ENCODE measurements around the gene EMC9.

EMC9 gene

DNA sequence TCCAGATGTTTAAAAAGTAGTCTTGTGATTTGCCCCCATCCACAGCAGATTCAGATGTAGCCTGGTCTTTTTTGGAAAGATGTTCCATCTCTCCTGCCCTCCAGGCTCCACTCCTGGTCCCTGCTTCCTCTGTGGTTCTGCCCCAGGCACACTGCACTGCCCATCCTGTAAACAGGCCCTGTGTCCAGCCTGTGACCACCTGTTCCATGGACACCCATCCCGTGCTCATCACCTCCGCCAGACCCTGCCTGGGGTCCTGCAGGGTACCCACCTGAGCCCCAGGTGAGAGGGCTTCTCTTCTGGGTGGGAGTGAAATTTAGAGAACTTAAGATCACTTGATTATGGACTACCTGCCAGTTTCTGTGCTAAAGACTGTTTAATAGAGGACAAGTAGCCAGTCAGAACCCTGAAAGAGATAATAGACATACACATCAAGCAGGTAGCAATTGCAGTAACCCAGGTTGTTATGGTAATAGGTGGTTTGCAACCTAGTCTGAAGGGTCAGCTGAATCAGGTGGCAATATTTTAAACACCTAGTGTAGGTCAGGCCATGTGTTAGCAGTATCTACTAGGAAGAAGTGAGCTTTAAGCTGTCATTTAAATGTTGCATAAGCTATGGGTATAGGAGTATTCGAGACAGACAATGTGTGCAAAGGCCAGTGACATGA, 8.0 kb upstream of the EMC9 start:
- Histone ChIP-seq H3K4me3 (replicated peaks; ENCODE audit: low read depth, low read length) (no peak overlapping the region), H3K36me3 (ENCODE audit: control insufficient read depth, insufficient read depth, low read length) (peaks cover 31% of the 10 kb centered on the region), H3K27me3 (replicated peaks; ENCODE audit: control insufficient read depth, insufficient read depth, low read length) (no peaks in the 10 kb centered on the region)
- no peak for DNase-seq (ENCODE audit: extremely low read depth, insufficient read length)
- TF ChIP-seq, protein P1, sequence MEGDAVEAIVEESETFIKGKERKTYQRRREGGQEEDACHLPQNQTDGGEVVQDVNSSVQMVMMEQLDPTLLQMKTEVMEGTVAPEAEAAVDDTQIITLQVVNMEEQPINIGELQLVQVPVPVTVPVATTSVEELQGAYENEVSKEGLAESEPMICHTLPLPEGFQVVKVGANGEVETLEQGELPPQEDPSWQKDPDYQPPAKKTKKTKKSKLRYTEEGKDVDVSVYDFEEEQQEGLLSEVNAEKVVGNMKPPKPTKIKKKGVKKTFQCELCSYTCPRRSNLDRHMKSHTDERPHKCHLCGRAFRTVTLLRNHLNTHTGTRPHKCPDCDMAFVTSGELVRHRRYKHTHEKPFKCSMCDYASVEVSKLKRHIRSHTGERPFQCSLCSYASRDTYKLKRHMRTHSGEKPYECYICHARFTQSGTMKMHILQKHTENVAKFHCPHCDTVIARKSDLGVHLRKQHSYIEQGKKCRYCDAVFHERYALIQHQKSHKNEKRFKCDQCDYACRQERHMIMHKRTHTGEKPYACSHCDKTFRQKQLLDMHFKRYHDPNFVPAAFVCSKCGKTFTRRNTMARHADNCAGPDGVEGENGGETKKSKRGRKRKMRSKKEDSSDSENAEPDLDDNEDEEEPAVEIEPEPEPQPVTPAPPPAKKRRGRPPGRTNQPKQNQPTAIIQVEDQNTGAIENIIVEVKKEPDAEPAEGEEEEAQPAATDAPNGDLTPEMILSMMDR (IDR thresholded peaks at IDR 0.05; ENCODE audit: insufficient read depth, low read length, poor library complexity, severe bottlenecking) = no peak

DNA sequence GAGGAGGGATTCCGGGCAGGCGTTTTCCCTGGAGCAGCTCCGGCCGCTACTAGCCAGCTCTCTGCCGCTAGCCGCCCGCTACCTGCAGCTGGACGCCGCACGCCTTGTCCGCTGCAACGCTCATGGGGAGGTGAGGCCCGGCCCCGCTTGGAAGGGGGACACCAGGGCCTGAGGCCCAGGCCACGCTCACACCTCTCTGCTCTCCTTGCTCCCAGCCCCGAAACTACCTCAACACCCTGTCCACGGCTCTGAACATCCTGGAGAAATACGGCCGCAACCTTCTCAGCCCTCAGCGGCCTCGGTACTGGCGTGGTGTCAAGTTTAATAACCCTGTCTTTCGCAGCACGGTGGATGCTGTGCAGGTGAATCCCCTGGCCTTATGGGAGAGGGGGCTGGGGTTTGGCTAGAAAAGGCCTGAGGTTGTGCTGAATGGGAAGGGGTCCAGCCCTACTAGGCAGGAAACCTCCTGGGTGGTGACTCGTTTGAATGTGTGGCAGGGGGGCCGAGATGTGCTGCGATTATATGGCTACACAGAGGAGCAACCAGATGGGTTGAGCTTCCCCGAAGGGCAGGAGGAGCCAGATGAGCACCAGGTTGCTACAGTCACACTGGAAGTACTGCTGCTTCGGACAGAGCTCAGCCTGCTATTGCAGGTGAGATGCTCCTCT, 6.5 kb upstream of the EMC9 start:
- Histone ChIP-seq H3K36me3 (ENCODE audit: control insufficient read depth, insufficient read depth, low read length) (peaks cover 39% of the 10 kb centered on the region), H3K27me3 (replicated peaks; ENCODE audit: control insufficient read depth, insufficient read depth, low read length) (no peaks in the 10 kb centered on the region), H3K4me3 (replicated peaks; ENCODE audit: low read depth, low read length) (peak overlapping the region; percentile 100)
- TF ChIP-seq, protein P1 (IDR thresholded peaks at IDR 0.05; ENCODE audit: insufficient read depth, low read length, poor library complexity, severe bottlenecking) = no peak
- DNase-seq (ENCODE audit: extremely low read depth, insufficient read length) = no peak

DNA sequence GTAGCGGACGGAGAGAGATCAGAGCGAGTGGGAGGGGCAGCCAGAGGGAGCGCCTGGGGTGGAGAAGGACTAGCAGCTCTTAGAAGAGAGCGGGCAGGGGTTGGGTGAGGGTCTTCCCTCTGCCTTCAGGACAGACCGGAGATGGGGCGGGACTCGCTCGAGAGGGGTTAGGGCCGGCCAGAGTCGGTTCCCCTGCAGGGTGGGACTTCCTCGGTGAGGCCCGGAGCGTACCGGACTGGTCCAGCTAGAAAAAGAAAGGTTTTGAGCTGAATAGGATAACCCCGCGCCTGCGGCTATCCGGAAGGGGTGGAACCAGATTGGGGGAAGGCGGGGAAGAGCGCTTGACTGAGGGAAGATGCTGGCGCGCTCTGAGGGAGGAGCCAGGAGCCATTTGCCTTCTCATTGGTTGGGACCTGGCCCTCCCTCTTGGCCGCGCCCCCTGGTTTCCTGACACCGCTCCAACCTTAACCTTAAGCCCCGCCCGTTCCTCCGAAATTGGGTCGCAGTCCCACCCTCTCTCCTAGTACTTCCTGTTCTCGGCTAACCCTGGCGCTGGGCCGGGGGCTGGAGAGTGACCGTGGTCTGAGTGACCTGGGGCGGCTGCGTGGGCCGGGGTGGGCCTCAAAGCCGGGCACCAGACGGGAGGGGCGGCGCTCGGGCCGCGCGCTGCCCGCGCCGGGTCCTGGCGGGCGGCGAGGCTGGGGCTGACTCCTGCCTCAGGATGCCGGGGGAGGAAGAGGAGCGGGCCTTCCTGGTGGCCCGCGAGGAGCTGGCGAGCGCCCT, 5.8 kb upstream of the EMC9 start, which contains the start of gene RNF31:
Gene RNF31, plus strand, starts transcription at position 521 of the 783 bp plus-strand sequence. Its CDS starts 201 bp downstream, at position 722.
- TF ChIP-seq, protein P1 (IDR thresholded peaks at IDR 0.05; ENCODE audit: insufficient read depth, low read length, poor library complexity, severe bottlenecking) = no peak
- peak; percentile 93 for DNase-seq (ENCODE audit: extremely low read depth, insufficient read length)
- Histone ChIP-seq H3K4me3 (replicated peaks; ENCODE audit: low read depth, low read length) (peak within 1 kb of the TSS; percentile 100), H3K36me3 (ENCODE audit: control insufficient read depth, insufficient read depth, low read length) (peaks cover 37% of the 10 kb centered on the region), H3K27me3 (replicated peaks; ENCODE audit: control insufficient read depth, insufficient read depth, low read length) (no peaks in the 10 kb centered on the region)

DNA sequence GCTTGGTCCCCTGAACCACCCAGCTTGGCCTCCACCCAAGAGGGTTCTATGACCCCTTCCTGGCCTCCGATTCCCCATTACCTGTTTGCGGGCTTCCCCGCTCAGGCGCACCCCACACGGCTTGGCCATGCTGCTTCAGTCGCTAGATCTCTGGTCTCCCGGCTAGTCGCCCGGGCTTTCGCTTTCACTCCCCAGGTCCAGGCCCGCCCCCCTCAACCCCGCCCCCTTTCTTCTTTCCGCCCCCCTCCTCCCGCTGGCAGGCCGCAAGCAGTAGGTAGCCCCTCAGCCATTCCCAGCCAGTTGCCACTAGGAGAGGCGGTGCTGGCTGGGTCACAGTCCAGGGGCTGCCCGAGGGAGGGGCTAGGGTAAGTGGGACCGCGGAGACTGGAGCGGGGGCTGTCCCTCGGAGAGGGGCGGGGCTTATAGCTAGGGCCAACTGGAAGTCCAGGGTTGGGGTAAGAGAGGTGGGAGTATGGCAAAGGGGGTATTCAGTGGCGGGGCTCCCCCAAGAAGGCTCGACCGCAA, 5.1 kb upstream of the EMC9 start, which contains the start of gene PSME2:
Gene PSME2, minus strand, starts transcription at position 158 of the 525 bp plus-strand sequence. Its CDS starts 29 bp downstream, at position 129.
- DNase-seq (ENCODE audit: extremely low read depth, insufficient read length) = peak; percentile 95
- Histone ChIP-seq H3K27me3 (replicated peaks; ENCODE audit: control insufficient read depth, insufficient read depth, low read length) (no peaks in the 10 kb centered on the region), H3K4me3 (replicated peaks; ENCODE audit: low read depth, low read length) (peak within 1 kb of the TSS; percentile 100), H3K36me3 (ENCODE audit: control insufficient read depth, insufficient read depth, low read length) (peaks cover 32% of the 10 kb centered on the region)
- TF ChIP-seq, protein P1 (IDR thresholded peaks at IDR 0.05; ENCODE audit: insufficient read depth, low read length, poor library complexity, severe bottlenecking) = no peak

DNA sequence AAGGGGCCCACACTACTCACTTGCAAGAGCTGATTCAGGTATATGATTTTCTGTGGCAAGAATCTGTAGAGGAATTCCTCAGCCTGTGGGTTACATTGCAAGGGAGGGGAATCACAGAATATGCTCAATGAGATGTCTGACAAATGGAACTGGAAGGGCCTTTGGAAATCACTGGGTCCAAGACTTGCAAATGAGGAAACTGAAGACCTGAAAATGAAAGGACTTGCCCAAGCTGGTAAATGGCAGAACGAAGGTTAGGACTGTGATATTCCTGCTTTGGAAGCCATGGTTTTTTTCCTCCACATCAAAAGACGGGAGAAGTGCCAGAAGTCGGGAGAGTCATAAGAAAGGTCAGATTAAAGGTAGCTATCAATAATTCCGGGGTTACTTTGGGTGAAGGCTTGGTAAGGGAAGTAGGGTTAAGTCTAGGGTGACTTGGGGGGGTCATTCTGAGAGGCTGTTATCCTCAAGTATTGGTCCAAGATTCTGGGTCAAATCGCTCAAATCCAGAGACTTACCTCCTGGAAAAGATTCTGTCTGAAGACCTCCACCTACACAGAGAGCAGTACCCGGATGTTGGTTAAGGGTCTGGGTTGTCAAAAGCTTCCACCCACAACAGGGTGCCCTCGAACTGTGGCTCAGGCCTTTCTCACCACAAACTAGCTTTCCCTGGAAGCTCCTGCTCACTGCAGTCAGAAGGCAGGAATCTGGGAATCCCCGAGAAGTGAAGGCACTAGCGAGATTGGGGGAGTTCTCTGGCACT, 4.5 kb upstream of the EMC9 start:
- Histone ChIP-seq H3K27me3 (replicated peaks; ENCODE audit: control insufficient read depth, insufficient read depth, low read length) (no peaks in the 10 kb centered on the region), H3K36me3 (ENCODE audit: control insufficient read depth, insufficient read depth, low read length) (peaks cover 26% of the 10 kb centered on the region), H3K4me3 (replicated peaks; ENCODE audit: low read depth, low read length) (peak overlapping the region; percentile 100)
- TF ChIP-seq, protein P1 (IDR thresholded peaks at IDR 0.05; ENCODE audit: insufficient read depth, low read length, poor library complexity, severe bottlenecking) = no peak
- no peak for DNase-seq (ENCODE audit: extremely low read depth, insufficient read length)

Measured in GM06990 (cell line).